ENCODE measurements around the gene ARVCF.

ARVCF gene

DNA sequence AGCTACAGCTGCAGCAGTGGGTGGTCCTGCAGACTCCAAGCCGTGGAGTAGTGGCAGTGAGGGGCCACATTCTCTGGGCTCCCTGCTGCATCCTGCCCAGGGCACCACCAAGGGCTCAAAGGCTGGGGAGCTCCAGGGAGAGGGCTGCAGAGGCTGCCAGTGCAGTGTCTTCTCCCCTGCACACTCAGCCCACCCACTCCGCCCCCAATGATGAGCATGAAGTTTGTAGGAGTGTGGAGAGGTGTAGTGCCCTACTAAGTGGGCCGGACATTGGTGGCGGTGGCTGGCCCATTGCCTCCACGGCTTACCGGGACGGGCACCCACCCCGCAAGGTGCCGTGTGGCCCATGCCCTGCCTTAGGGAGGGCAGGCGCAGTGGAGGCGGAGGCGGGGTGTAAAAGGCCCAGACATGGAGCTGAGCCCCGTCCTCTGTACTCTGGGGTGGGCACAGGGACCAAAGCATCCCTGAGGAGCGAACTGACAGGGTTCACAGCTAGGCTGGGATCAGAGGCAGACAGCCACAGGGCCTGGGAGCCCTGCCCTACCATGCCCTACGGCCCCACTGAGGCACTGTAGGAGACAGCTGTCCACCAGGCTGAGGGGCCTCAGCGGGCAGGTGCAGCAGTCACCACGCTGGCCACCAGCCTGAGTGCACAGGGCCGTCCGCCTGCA lies 18.9 kb downstream of the ARVCF start:
- no peak for DNase-seq (ENCODE audit: extremely low read depth, insufficient read length)
- Histone ChIP-seq H3K27me3 (replicated peaks; ENCODE audit: control insufficient read depth, insufficient read depth, low read length) (no peaks in the 10 kb centered on the region), H3K36me3 (ENCODE audit: control insufficient read depth, insufficient read depth, low read length) (no peaks in the 10 kb centered on the region), H3K4me3 (replicated peaks; ENCODE audit: low read depth, low read length) (no peak overlapping the region)
- TF ChIP-seq, protein P1, sequence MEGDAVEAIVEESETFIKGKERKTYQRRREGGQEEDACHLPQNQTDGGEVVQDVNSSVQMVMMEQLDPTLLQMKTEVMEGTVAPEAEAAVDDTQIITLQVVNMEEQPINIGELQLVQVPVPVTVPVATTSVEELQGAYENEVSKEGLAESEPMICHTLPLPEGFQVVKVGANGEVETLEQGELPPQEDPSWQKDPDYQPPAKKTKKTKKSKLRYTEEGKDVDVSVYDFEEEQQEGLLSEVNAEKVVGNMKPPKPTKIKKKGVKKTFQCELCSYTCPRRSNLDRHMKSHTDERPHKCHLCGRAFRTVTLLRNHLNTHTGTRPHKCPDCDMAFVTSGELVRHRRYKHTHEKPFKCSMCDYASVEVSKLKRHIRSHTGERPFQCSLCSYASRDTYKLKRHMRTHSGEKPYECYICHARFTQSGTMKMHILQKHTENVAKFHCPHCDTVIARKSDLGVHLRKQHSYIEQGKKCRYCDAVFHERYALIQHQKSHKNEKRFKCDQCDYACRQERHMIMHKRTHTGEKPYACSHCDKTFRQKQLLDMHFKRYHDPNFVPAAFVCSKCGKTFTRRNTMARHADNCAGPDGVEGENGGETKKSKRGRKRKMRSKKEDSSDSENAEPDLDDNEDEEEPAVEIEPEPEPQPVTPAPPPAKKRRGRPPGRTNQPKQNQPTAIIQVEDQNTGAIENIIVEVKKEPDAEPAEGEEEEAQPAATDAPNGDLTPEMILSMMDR (IDR thresholded peaks at IDR 0.05; ENCODE audit: insufficient read depth, low read length, poor library complexity, severe bottlenecking): no peak

DNA sequence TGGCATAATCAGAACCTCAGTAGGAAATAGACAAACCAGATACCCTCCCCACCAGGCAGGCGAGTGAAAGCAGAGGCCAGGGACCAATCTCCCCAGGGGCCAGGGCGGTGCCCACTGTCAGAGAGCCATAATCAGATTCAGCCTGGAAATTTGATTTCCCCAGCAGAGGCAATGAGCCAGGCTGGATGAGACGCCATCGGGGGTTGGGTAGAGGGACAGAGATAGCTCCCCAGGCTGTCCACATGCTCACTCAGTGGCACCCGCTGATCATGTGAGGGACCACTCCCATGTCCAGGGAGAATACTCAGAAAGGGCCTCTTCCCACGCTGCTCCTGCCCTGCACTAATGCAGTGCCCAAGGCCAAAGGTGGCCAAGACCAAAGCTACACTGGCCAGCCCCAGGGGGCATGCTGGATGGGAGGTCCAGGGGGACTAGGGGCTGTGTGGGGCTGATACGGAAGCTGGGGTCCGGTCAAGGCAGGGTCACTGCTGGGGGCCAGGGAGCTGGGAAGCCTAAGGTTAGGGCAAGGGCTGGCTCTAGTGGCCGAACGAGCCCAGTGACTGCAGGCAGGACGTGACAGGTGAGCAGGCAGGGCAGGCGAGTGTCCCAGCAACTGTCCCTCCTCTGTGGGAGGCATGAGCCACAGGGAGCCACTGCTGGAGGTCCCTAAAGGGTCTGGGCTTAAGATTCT lies 19.8 kb downstream of the ARVCF start:
- no peaks in the 10 kb centered on the region for H3K27me3 ChIP-seq (replicated peaks; ENCODE audit: control insufficient read depth, insufficient read depth, low read length)
- TF ChIP-seq, protein P1 (IDR thresholded peaks at IDR 0.05; ENCODE audit: insufficient read depth, low read length, poor library complexity, severe bottlenecking): no peak
- no peaks in the 10 kb centered on the region for H3K36me3 ChIP-seq (ENCODE audit: control insufficient read depth, insufficient read depth, low read length)
- H3K4me3 ChIP-seq (replicated peaks; ENCODE audit: low read depth, low read length): no peak overlapping the region
- no peak for DNase-seq (ENCODE audit: extremely low read depth, insufficient read length)

DNA sequence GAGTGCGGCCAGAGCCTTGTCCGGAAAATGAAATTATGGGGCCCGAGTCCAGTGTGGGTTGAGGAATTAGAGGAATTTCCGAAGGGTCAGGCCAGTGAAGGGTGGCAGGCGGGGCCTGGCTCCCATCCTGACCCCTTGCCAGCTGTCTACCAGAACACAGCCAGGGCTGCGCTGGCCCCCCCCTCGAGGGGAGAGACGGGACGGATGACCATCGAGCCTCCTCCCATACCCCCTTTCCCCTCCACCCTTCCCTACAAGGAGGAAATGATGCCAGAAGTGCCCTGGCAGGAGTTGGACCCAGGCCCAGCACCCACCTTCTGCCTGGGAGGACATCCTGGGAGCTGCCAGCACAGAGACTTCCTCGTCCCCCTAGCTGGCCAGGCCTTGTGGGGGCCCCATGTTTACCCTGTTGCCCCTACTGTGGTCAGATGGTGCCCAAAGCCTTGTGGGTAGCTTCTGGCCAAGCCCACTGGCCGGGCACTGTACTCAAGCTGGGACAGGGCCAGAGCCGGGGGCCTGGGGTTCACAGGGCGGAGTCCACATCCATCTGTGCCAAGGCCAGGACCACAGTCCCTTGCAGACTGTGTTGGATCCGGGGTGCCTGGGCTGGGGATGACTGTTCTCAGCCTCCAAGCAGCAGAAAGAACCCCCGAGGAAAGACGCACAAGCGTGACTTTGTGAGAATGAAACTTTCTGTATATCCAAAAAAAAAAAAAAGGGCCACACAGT lies 20.8 kb downstream of the ARVCF start:
- Histone ChIP-seq H3K4me3 (replicated peaks; ENCODE audit: low read depth, low read length) (no peak overlapping the region), H3K27me3 (replicated peaks; ENCODE audit: control insufficient read depth, insufficient read depth, low read length) (no peaks in the 10 kb centered on the region), H3K36me3 (ENCODE audit: control insufficient read depth, insufficient read depth, low read length) (no peaks in the 10 kb centered on the region)
- no peak for DNase-seq (ENCODE audit: extremely low read depth, insufficient read length)
- TF ChIP-seq, protein P1 (IDR thresholded peaks at IDR 0.05; ENCODE audit: insufficient read depth, low read length, poor library complexity, severe bottlenecking): no peak

DNA sequence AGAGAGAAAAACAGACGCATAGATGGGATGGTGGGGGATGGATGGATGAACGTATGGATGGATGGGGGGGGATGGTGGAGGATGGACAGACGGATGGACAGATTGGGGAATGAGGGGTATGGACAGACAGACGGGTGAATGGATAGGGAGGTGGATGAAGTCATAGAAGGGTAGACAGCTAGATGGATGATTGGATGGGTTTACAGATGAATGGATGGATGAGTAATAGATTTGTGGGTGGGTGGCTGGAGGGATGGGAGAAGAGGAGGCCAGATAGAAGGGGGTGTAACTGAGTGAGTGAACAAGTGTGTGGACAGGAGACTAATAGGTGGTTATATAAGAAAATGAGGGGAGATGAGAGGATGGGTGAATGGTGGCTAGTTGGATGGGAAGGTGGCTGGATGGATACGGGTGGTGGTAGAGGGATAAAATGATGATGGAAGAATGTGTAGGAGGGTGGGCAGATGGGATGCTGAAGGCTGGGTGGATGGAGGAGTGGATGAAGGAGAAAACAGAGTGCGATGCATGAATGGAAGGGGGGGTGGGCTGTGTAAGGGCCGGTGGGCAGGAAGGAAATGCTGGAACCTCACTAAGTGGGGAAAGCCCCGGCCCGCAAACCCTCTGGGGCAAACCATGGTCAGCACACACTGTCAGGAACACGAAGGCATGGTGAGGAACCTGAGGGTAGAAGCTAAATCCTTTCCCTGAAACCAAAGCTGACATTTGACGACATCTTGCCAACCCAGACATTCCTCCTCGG lies 21.6 kb downstream of the ARVCF start:
- no peaks in the 10 kb centered on the region for H3K27me3 ChIP-seq (replicated peaks; ENCODE audit: control insufficient read depth, insufficient read depth, low read length)
- TF ChIP-seq, protein P1 (IDR thresholded peaks at IDR 0.05; ENCODE audit: insufficient read depth, low read length, poor library complexity, severe bottlenecking): no peak
- H3K4me3 ChIP-seq (replicated peaks; ENCODE audit: low read depth, low read length): no peak overlapping the region
- no peaks in the 10 kb centered on the region for H3K36me3 ChIP-seq (ENCODE audit: control insufficient read depth, insufficient read depth, low read length)
- DNase-seq (ENCODE audit: extremely low read depth, insufficient read length): no peak

DNA sequence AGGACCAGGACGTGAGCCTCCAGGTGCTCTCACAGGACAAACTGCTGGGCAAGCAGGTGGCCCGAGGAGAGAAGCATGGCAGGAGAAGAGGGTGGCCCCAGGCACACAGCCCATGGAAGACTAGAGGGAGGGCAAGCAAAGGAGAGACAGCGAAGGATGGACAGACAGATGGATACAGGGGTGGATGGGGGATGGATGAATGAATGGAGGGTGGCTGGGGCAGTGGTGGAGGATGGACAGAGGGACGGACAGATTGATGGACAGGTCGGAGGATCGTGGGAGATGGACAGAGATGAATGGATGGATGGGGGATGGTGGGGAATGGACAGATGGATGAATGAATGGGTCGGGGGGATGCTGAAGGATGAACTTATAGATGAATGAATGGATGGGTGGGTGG lies 22.7 kb downstream of the ARVCF start:
- no peaks in the 10 kb centered on the region for H3K36me3 ChIP-seq (ENCODE audit: control insufficient read depth, insufficient read depth, low read length)
- TF ChIP-seq, protein P1 (IDR thresholded peaks at IDR 0.05; ENCODE audit: insufficient read depth, low read length, poor library complexity, severe bottlenecking): no peak
- H3K4me3 ChIP-seq (replicated peaks; ENCODE audit: low read depth, low read length): no peak overlapping the region
- no peak for DNase-seq (ENCODE audit: extremely low read depth, insufficient read length)
- no peaks in the 10 kb centered on the region for H3K27me3 ChIP-seq (replicated peaks; ENCODE audit: control insufficient read depth, insufficient read depth, low read length)

Measured in GM06990 (cell line).